Measurements from ENCODE around the gene GK. TPM values are rescaled to one million over a fixed set of nuclear protein-coding genes. Genes with fewer than 3 reads are reported as not detected.
A peak's percentile ranks its signal among the peaks of the same experiment; 100 is the strongest.
"Not testable (repeated sequence)": the region's sequence is repeated elsewhere in the genome, so short reads cannot be mapped to it uniquely, and the experiment has no call there.

The GK gene
- total RNA-seq, 8 experiments from 2014 or later = 5.5 to 29.1 (median 8.7) TPM

DNA sequence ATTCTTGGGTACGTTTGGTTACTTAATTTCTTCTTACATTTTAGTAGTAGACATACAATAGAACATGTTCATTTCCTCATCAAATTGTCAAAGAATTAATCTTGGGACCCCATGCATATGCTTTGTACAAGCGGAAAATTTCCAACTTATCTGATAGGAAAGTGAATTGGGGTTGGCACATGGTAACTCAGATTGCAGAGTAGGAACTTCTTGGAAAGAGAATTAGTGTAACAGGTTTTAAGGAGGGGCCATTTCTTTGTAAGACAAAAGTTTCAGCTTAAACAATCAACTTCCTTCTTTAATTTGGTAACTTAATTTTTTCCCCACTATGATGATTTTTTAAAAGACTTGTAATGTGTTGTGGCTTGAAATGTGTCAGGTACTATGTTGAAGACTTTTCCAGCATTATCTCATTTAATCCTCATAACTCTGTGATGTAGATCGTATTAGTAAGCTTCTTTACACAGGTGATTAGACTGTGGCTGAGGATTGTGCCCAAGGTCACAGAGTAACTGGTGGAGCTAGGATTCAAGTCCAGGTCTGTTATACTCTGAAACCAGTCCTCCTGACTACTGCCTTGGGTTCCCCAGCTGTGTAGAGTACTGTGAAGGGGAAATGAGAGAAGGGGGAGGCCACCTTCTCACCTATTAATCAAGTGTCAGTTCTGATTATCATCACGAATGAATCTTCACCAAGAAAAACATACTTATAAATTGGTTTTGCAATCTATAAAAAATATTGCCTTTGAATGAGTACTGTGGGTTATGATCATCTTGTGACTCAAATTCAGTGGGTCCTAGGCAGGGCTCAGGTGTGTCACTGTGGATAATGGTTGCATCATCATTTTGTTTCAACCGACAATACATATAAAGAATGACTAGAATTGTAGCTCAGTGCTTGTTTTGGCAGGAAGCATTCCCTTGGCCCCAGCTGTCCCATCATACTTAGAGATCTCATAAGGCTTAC is 4.3 kb downstream of the GK start:
- Histone ChIP-seq H3K4me3 (no peak overlapping the region), H3K27ac (no peak overlapping the region), H3K4me1 (replicated peaks in 1 of 2) (peaks cover 3 to 4% of the 10 kb centered on the region in 2 donors)
- in situ Hi-C loops (cut with MboI; ENCODE audit: low pct_unique_long_range_greater_than_20kb in 2 of 9, low sequenced_read_pairs in 9 of 9, unreplicated experiment in 9 of 9) = no loop called here
- WGBS, 10 experiments = 56 to 100% (median 100%) methylated on average over 1 to 5 of the region's 5 CpGs; no CpG with 5 or more reads in 6 of the 10 experiments
- no peak for ATAC-seq (replicated peaks in 6 of 8)

DNA sequence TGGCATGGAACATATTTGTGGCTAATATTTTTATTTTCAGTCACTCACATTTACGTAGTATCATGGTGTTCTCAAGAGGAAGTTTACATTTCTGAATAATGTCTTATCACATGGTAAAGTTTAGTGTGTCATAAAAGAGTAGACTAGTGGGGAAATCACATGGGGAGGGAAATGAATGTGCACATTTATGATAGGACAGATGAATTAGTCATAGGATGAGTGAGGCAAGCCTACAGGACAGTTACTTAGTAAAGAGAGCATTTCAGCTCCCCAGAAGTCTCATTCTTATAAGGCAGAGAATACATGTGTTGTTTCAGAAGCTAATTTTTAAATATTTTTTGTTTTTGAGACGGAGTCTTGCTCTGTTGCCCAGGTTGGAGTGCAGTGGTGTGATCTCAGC is 6.2 kb downstream of the GK start:
- Histone ChIP-seq H3K4me3 (no peak overlapping the region), H3K4me1 (replicated peaks in 1 of 2) (peaks cover under 1 to 2% of the 10 kb centered on the region in 2 donors), H3K27ac (no peak overlapping the region)
- WGBS, 10 experiments = 52% methylated on average over 2 of the region's 2 CpGs; no CpG with 5 or more reads in 9 of the 10 experiments
- ATAC-seq (replicated peaks in 6 of 8) = peak in 3 of 8 experiments; percentile 54 to 90 (median 81)
- in situ Hi-C loops (cut with MboI; ENCODE audit: low pct_unique_long_range_greater_than_20kb in 2 of 9, low sequenced_read_pairs in 9 of 9, unreplicated experiment in 9 of 9) = no loop called here

DNA sequence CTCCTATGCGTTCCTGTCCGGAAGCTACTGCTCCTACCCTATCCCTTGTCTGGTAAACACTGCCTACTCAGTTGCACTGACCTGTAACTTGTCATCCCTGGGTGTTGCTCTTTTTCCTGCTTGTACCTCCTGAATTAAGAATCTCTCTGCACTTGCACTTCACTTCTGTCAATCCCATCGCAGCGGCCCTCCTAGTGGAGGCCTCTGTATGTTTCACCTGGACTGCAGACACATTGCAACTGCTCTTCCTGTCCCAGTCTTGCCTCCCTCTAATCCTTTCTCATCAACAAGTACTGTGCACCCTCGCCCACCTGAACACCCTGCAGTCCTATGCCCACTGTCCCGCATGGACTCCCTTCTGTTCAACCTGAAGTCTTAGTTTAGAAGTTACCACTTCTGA is 8.0 kb downstream of the GK start:
- no peak overlapping the region for H3K4me3 ChIP-seq
- in situ Hi-C loops (cut with MboI; ENCODE audit: low pct_unique_long_range_greater_than_20kb in 2 of 9, low sequenced_read_pairs in 9 of 9, unreplicated experiment in 9 of 9) = no loop called here
- no peak for ATAC-seq (replicated peaks in 6 of 8)
- 80 to 100% methylated on average over 2 to 5 of the region's 6 CpGs; no CpG with 5 or more reads in 8 of the 10 experiments for WGBS, 10 experiments
- H3K27ac ChIP-seq = no peak overlapping the region
- H3K4me1 ChIP-seq (replicated peaks in 1 of 2) = no peaks in the 10 kb centered on the region

DNA sequence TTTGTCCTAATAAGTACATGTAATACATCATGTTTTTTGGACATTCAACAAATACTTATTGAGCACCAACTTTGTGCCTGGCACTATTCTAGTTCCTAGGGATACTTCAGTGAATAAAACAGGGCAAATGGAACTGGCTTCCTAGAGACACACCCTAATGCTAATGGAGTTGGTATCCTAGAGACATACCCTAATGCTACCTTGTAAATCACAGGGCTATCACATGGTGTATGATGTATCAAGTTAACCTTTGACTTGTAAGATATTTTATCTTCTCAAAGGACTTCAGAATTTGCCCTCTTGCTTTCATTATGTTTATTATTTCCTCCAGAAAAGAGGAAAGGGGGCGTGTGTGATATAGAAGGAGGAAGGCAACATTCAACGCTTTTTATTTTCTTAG is 10.1 kb downstream of the GK start:
- H3K4me3 ChIP-seq = no peak overlapping the region
- in situ Hi-C loops (cut with MboI; ENCODE audit: low pct_unique_long_range_greater_than_20kb in 2 of 9, low sequenced_read_pairs in 9 of 9, unreplicated experiment in 9 of 9) = no loop called here
- no peaks in the 10 kb centered on the region for H3K4me1 ChIP-seq (replicated peaks in 1 of 2)
- WGBS, 10 experiments = 54 to 90% (median 64%) methylated on average over 2 of the region's 2 CpGs; no CpG with 5 or more reads in 6 of the 10 experiments
- H3K27ac ChIP-seq = no peak overlapping the region
- peak in 4 of 8 experiments; percentile 32 to 75 (median 48) for ATAC-seq (replicated peaks in 6 of 8)

DNA sequence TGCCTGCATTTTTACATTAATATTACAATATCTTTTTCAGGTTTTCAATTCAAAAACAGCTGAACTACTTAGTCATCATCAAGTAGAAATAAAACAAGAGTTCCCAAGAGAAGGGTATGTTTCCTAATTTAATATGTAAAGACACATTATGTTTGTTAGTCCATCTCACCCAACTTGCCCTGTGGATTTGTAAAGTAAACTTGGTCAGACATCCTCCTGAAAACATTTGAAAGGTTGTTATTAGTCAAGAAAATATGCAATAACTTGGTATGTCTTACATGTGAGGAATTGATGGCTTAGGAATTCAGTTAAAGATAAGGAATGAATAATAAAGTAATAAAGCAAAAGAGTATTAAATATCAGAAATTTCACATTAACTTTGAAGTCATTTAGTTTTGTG is 12.2 kb downstream of the GK start:
- no peaks in the 10 kb centered on the region for H3K4me1 ChIP-seq (replicated peaks in 1 of 2)
- H3K4me3 ChIP-seq = no peak overlapping the region
- in situ Hi-C loops (cut with MboI; ENCODE audit: low pct_unique_long_range_greater_than_20kb in 2 of 9, low sequenced_read_pairs in 9 of 9, unreplicated experiment in 9 of 9) = no loop called here
- no peak for ATAC-seq (replicated peaks in 6 of 8)
- H3K27ac ChIP-seq = no peak overlapping the region

DNA sequence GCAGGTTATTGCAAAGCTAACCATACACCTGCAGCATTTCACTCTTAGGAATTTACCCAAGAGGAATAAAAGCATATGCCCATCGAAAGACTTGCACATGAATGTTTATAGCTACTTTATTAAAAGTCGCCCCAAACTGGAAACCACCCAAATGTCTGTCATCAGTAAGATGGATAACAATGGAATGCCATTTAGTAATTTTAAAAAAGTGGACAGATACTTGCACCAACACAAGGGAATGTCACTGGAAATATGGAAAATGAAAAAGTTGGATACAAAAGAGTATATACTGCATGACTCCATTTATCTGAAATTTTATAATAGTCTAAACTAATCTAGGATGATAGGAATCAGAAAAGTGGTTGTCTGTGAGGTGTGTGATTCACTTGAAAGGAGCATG is 12.9 kb downstream of the GK start:
- H3K4me3 ChIP-seq = no peak overlapping the region
- no peak for ATAC-seq (replicated peaks in 6 of 8)
- H3K4me1 ChIP-seq (replicated peaks in 1 of 2) = no peaks in the 10 kb centered on the region
- H3K27ac ChIP-seq = no peak overlapping the region
- 17 to 100% (median 90%) methylated on average over 1 to 2 of the region's 2 CpGs; no CpG with 5 or more reads in 5 of the 10 experiments for WGBS, 10 experiments
- in situ Hi-C loops (cut with MboI; ENCODE audit: low pct_unique_long_range_greater_than_20kb in 2 of 9, low sequenced_read_pairs in 9 of 9, unreplicated experiment in 9 of 9) = no loop called here

DNA sequence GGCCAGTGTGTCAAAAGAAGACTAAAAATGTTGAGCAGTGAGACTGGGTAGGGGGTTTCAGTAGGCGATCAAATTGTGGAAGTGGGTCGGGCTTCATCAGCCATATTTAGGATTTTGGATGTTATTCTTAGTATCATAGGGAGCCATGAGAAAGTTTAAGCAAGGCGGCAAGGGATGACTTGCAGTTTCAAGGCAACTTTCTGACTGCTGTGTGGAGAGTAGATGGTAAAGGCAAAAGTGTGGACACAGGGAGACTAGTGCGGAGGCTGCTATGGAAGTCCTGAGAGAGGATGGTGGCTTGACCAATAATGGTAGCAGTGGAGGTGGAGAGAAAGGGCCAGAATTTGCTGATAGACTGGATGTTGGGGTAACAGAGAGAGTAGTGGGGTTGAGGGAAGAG is 15.4 kb downstream of the GK start:
- WGBS, 10 experiments = 71 to 80% (median 73%) methylated on average over 1 to 3 of the region's 4 CpGs; no CpG with 5 or more reads in 7 of the 10 experiments
- no peak overlapping the region for H3K27ac ChIP-seq
- in situ Hi-C loops (cut with MboI; ENCODE audit: low pct_unique_long_range_greater_than_20kb in 2 of 9, low sequenced_read_pairs in 9 of 9, unreplicated experiment in 9 of 9) = no loop called here
- H3K4me1 ChIP-seq (replicated peaks in 1 of 2) = no peaks in the 10 kb centered on the region
- no peak for ATAC-seq (replicated peaks in 6 of 8)
- H3K4me3 ChIP-seq = no peak overlapping the region

DNA sequence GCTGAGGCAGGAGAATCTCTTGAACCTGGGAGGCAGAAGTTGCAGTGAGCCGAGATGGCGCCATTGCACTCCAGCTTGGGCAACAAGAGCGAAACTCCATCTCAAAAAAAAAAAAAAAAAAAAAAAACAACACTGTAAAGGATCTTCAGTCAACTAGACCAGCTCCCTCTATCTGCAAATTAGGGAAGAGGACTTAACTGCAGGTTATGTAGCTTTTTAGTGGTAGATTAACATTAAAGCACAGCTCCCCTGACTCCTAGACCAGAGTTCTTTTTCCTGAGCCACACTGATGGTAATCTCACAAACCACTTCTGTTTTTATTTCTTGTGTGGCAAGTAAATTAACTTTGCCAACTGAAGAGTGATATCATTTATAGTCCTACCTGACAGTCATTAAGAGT is 18.0 kb downstream of the GK start:
- no CpG with 5 or more reads among the region's 3 CpGs for WGBS, 10 experiments
- in situ Hi-C loops (cut with MboI; ENCODE audit: low pct_unique_long_range_greater_than_20kb in 2 of 9, low sequenced_read_pairs in 9 of 9, unreplicated experiment in 9 of 9) = not testable (repeated sequence)

DNA sequence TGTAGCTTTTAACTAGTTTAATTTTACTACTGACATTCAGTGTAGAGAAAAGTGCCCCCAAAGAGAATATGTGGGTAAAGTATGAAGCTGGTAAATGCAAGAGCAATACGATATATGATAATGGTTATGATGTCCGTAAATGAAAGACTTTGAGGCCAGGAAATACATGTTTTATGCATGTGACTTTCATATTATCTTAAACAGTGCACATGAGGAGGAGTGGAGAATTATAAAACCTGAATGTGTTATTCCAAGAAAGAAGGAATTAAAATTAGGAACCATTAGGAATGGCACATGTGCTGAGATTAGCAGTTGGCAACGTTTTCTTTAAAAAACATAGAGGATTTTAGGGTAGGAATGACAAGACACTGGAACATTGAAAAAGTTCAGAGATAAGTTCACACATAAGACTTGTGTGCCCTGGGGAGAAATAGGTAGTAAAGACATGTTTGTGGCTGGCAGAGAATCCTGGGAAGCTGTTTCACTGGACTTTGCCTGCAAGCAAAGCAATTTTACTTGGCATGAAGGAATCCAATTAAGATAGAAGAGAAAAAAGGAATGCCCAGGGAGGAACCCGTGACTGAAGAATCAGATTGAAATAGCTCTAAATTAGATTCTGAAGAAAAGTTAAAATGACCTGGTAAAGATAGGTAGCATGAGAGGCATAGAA is 20.0 kb downstream of the GK start:
- Histone ChIP-seq H3K4me3 (no peak overlapping the region), H3K4me1 (replicated peaks in 1 of 2) (no peaks in the 10 kb centered on the region), H3K27ac (no peak overlapping the region)
- WGBS, 10 experiments = 25 to 100% (median 70%) methylated on average over 1 to 4 of the region's 4 CpGs; no CpG with 5 or more reads in 1 of the 10 experiments
- in situ Hi-C loops (cut with MboI; ENCODE audit: low pct_unique_long_range_greater_than_20kb in 2 of 9, low sequenced_read_pairs in 9 of 9, unreplicated experiment in 9 of 9) = no loop called here
- ATAC-seq (replicated peaks in 6 of 8) = peak in 1 of 8 experiments; percentile 81

More for the DNA sequence above, 18.0 kb downstream of the GK start:
- not testable (repeated sequence) for H3K27ac ChIP-seq; H3K4me1 ChIP-seq (replicated peaks in 1 of 2); ATAC-seq (replicated peaks in 6 of 8); H3K4me3 ChIP-seq

DNA sequence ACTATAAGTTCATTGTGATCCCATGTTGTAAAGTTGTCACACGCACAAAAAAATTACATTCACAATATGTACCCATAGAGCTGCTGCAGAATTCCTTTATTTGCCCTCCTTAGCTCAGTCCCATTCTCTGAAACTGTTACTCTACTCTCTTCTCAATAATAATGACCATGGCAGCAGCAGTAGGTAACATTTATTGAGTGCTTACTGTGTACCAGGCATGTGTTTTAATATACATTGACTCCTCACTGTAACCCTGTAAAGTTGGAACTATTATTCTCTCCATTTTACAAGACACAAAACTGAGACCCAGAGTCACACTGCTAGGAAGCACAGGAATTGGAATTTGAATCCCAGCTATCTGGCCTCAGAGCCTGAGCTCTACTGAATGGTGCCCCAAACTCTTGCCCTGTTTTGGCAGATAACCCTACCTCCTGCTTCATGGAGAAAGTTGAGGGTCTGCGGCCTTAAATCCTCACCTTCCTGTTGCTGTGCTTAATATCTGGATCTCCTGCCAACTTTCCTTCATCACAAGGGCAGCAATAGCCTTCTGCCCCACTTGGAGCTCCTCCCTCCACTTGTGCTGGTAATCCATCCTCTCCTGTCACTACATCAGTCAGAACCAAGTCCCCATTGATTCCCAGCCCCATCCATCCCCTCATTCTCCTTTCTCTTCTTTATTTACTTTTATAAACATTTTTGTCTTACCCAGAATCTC is 20.8 kb downstream of the GK start:
- ATAC-seq (replicated peaks in 6 of 8) = no peak
- no peaks in the 10 kb centered on the region for H3K4me1 ChIP-seq (replicated peaks in 1 of 2)
- in situ Hi-C loops (cut with MboI; ENCODE audit: low pct_unique_long_range_greater_than_20kb in 2 of 9, low sequenced_read_pairs in 9 of 9, unreplicated experiment in 9 of 9) = no loop called here
- 50 to 68% methylated on average over 1 to 2 of the region's 2 CpGs; no CpG with 5 or more reads in 8 of the 10 experiments for WGBS, 10 experiments
- no peak overlapping the region for H3K4me3 ChIP-seq
- H3K27ac ChIP-seq = no peak overlapping the region

DNA sequence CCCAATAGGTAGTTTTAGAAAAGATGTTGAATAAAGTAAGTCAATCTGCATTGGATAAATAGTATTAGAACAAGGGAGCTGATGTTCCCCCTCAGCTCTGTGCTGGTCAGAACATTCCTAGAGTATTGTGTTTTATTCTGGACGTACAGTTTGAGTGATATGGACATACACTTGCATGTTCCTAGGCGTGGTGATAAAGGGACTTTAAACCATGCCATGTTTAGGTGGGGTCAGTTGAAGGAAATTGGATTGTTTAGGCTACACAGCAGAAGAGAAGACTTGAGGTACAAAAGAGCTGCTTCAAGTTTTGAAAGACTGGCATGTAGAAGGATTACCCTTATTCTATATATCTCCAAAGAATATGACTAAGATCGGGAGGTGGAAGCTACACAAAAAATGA is 21.6 kb downstream of the GK start:
- Histone ChIP-seq H3K4me3 (no peak overlapping the region), H3K4me1 (replicated peaks in 1 of 2) (no peaks in the 10 kb centered on the region), H3K27ac (no peak overlapping the region)
- WGBS, 10 experiments = 20 to 100% (median 50%) methylated on average over 1 to 3 of the region's 3 CpGs; no CpG with 5 or more reads in 6 of the 10 experiments
- in situ Hi-C loops (cut with MboI; ENCODE audit: low pct_unique_long_range_greater_than_20kb in 2 of 9, low sequenced_read_pairs in 9 of 9, unreplicated experiment in 9 of 9) = loop anchor here in 1 of 9 experiments (25.0 kb wide), 1 partner anchor 112 kb away; no protein-coding TSS in a partner anchor
- ATAC-seq (replicated peaks in 6 of 8) = no peak

DNA sequence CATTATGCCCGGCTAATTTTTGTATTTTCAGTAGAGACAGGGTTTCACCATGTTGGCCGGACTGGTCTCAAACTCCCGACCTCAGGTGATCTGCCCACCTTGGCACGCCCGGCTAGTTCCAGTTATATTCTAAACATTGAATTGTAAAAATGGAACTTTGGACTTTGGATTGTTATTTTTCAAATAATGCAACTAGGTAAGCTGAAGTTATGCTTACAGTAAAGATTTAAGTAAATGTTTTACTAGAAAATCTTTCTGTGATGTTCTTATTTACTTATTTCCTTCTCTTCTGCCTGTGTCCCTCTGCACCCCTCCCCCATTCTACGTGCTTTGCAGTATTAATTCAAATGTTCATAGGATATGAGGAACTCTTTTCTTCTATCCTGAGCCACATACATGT is 26.1 kb downstream of the GK start:
- Histone ChIP-seq H3K4me1 (replicated peaks in 1 of 2) (no peaks in the 10 kb centered on the region), H3K27ac (no peak overlapping the region), H3K4me3 (no peak overlapping the region)
- in situ Hi-C loops (cut with MboI; ENCODE audit: low pct_unique_long_range_greater_than_20kb in 2 of 9, low sequenced_read_pairs in 9 of 9, unreplicated experiment in 9 of 9) = loop anchor here in 1 of 9 experiments (25.0 kb wide), 1 partner anchor 117 kb away; no protein-coding TSS in a partner anchor
- no peak for ATAC-seq (replicated peaks in 6 of 8)
- 49 to 100% (median 71%) methylated on average over 2 to 6 of the region's 6 CpGs; no CpG with 5 or more reads in 6 of the 10 experiments for WGBS, 10 experiments
